ENCODE results near the gene FBN3. TPM values are rescaled to one million over a fixed set of nuclear protein-coding genes. Genes with fewer than 3 reads are reported as not detected.

Gene FBN3
- polyA plus RNA-seq (2013, experiment 1 of 2): 10.0 TPM
- polyA plus RNA-seq (2013, experiment 2 of 2): 11.3 TPM

GRCh38 chr19:8149261-8150094, at the start of gene FBN3:
TSS of gene FBN3 (minus strand) at chr19:8149592. CDS start at chr19:8147480, 2,112 bp downstream.
- no peak within 1 kb of the TSS for H4K91ac ChIP-seq (ENCODE audit: low read depth, low read length, poor library complexity)
- peak within 1 kb of the TSS; percentile 90 for H2BK5ac ChIP-seq (ENCODE audit: low read length)
- H3K79me1 ChIP-seq (ENCODE audit: low read depth, low read length): peaks cover 9% of the 10 kb centered on the region
- H2BK120ac ChIP-seq (ENCODE audit: low read depth, low read length): peak within 1 kb of the TSS; percentile 96
- no CpG with 5 or more reads among the region's 72 CpGs for WGBS, 2 donors (ENCODE audit: extremely low coverage in 2 of 2, insufficient read length in 2 of 2, insufficient replicate concordance in 1 of 2)
- peak within 1 kb of the TSS; percentile 99 for H3K18ac ChIP-seq (ENCODE audit: low read length)
- no peaks in the 10 kb centered on the region for H3K36me3 ChIP-seq (replicated peaks in 1 of 2; ENCODE audit: control insufficient read depth in 2 of 2, insufficient read depth in 2 of 2, low read length in 2 of 2)
- H2BK15ac ChIP-seq (ENCODE audit: low read length): peak within 1 kb of the TSS; percentile 71
- peak within 1 kb of the TSS; percentile 57 to 87 for H3K4me3 ChIP-seq (ENCODE audit: low read length in 2 of 2)
- H3K27me3 ChIP-seq (ENCODE audit: control insufficient read depth in 3 of 3, insufficient read depth in 3 of 3, low read depth in 1 of 3, low read length in 3 of 3): peaks cover 0 to 16% (median 0%) of the 10 kb centered on the region in 3 experiments
- H3K9ac ChIP-seq (ENCODE audit: low read depth, low read length, poor library complexity): peak within 1 kb of the TSS; percentile 91
- peak within 1 kb of the TSS; percentile 58 for H2BK12ac ChIP-seq (ENCODE audit: low read length)
- peaks cover 0 to 1% of the 10 kb centered on the region in 2 donors for H3K9me3 ChIP-seq (replicated peaks in 1 of 2; ENCODE audit: control insufficient read depth in 2 of 2, insufficient read depth in 1 of 2, low read depth in 1 of 2, low read length in 2 of 2)
- peaks cover 10 to 13% of the 10 kb centered on the region in 2 donors for H3K4me1 ChIP-seq (ENCODE audit: control insufficient read depth in 2 of 2, insufficient read depth in 1 of 2, low read depth in 1 of 2, low read length in 2 of 2)
- peak within 1 kb of the TSS; percentile 94 for H2AFZ ChIP-seq (ENCODE audit: low read length)
- peak within 1 kb of the TSS; percentile 71 for H3K4me2 ChIP-seq (ENCODE audit: insufficient read depth, low read length, poor library complexity, severe bottlenecking)
- H4K8ac ChIP-seq (ENCODE audit: low read depth, low read length): no peak within 1 kb of the TSS
- peak within 1 kb of the TSS; percentile 73 for H3K23ac ChIP-seq (ENCODE audit: low read depth, low read length, poor library complexity)
- peak; percentile 42 for DNase-seq (ENCODE audit: low spot score)
- H3K27ac ChIP-seq (replicated peaks; ENCODE audit: low read length): peak within 1 kb of the TSS; percentile 93
- peak within 1 kb of the TSS; percentile 56 for H3K14ac ChIP-seq (ENCODE audit: low read length)
- peak within 1 kb of the TSS; percentile 40 for H2AK5ac ChIP-seq (ENCODE audit: low read depth, low read length)
- peak within 1 kb of the TSS; percentile 98 for H3K4ac ChIP-seq (ENCODE audit: low read length)

GRCh38 chr19:8196271-8196927, 47.0 kb upstream of the FBN3 start:
- Histone ChIP-seq H3K23ac (ENCODE audit: low read depth, low read length, poor library complexity) (no peak overlapping the region), H4K91ac (ENCODE audit: low read depth, low read length, poor library complexity) (no peak overlapping the region), H2BK5ac (ENCODE audit: low read length) (peak overlapping the region; percentile 75), H4K8ac (ENCODE audit: low read depth, low read length) (peak overlapping the region; percentile 82), H3K18ac (ENCODE audit: low read length) (peak overlapping the region; percentile 89), H3K4ac (ENCODE audit: low read length) (no peak overlapping the region), H3K4me3 (ENCODE audit: low read length in 2 of 2) (no peak overlapping the region), H3K14ac (ENCODE audit: low read length) (peak overlapping the region; percentile 89), H3K27me3 (ENCODE audit: control insufficient read depth in 3 of 3, insufficient read depth in 3 of 3, low read depth in 1 of 3, low read length in 3 of 3) (no peaks in the 10 kb centered on the region), H3K4me2 (ENCODE audit: insufficient read depth, low read length, poor library complexity, severe bottlenecking) (no peak overlapping the region), H3K9me3 (replicated peaks in 1 of 2; ENCODE audit: control insufficient read depth in 2 of 2, insufficient read depth in 1 of 2, low read depth in 1 of 2, low read length in 2 of 2) (no peaks in the 10 kb centered on the region), H3K27ac (replicated peaks; ENCODE audit: low read length) (peak overlapping the region; percentile 75), H3K36me3 (replicated peaks in 1 of 2; ENCODE audit: control insufficient read depth in 2 of 2, insufficient read depth in 2 of 2, low read length in 2 of 2) (no peaks in the 10 kb centered on the region), H2BK12ac (ENCODE audit: low read length) (peak overlapping the region; percentile 73), H2BK120ac (ENCODE audit: low read depth, low read length) (no peak overlapping the region), H2BK15ac (ENCODE audit: low read length) (peak overlapping the region; percentile 81), H2AFZ (ENCODE audit: low read length) (peak overlapping the region; percentile 87), H2AK5ac (ENCODE audit: low read depth, low read length) (peak overlapping the region; percentile 70), H3K79me1 (ENCODE audit: low read depth, low read length) (no peaks in the 10 kb centered on the region), H3K4me1 (ENCODE audit: control insufficient read depth in 2 of 2, insufficient read depth in 1 of 2, low read depth in 1 of 2, low read length in 2 of 2) (peaks cover 8 to 11% of the 10 kb centered on the region in 2 donors), H3K9ac (ENCODE audit: low read depth, low read length, poor library complexity) (peak overlapping the region; percentile 60)
- DNase-seq (ENCODE audit: low spot score): no peak
- WGBS, 2 donors (ENCODE audit: extremely low coverage in 2 of 2, insufficient read length in 2 of 2, insufficient replicate concordance in 1 of 2): no CpG with 5 or more reads among the region's 10 CpGs

DNA sequence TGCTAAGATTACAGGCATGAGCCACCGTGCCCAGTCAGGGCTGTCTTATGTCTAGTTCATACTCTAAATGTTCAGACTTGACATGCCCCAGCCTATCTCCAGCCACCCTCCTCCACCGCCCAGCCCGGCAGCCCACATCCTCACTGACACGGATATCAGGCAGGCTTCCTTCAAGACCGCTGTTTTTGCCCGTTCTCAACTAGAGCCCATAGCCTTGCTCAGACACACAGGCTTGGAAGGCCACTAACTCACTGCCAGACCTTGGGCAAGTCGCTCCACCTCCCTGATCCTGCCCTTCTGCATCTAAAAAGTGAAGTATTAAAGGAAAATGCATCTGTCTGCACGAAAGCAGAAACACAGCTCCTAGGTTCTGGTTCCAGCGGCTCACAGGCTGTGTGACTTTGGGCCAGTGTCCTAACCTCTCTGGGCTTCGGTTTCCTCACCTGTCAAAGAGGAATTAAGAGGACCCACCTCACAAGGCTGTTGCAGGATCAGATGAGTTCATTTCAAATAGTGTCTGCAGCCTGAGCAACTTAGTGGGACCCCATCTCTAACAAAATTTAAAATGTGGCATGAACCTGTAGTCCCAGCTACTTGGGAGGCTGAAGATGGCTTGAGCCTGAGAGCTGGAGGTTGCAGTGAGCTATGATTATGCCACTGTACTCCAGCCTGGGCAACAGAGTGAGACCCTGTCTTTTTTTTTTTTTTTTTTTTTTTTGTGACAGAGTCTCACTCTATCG, 45.3 kb upstream of the FBN3 start:
- Histone ChIP-seq H3K14ac (ENCODE audit: low read length) (no peak overlapping the region), H4K91ac (ENCODE audit: low read depth, low read length, poor library complexity) (no peak overlapping the region), H3K4me1 (ENCODE audit: control insufficient read depth in 2 of 2, insufficient read depth in 1 of 2, low read depth in 1 of 2, low read length in 2 of 2) (peaks cover 8 to 11% of the 10 kb centered on the region in 2 donors), H2BK5ac (ENCODE audit: low read length) (no peak overlapping the region), H3K79me1 (ENCODE audit: low read depth, low read length) (no peaks in the 10 kb centered on the region), H3K4ac (ENCODE audit: low read length) (no peak overlapping the region), H2AK5ac (ENCODE audit: low read depth, low read length) (peak overlapping the region; percentile 23), H3K4me2 (ENCODE audit: insufficient read depth, low read length, poor library complexity, severe bottlenecking) (no peak overlapping the region), H3K27me3 (ENCODE audit: control insufficient read depth in 3 of 3, insufficient read depth in 3 of 3, low read depth in 1 of 3, low read length in 3 of 3) (no peaks in the 10 kb centered on the region), H3K27ac (replicated peaks; ENCODE audit: low read length) (no peak overlapping the region), H3K9me3 (replicated peaks in 1 of 2; ENCODE audit: control insufficient read depth in 2 of 2, insufficient read depth in 1 of 2, low read depth in 1 of 2, low read length in 2 of 2) (no peaks in the 10 kb centered on the region), H3K9ac (ENCODE audit: low read depth, low read length, poor library complexity) (no peak overlapping the region), H2BK12ac (ENCODE audit: low read length) (no peak overlapping the region), H2BK15ac (ENCODE audit: low read length) (peak overlapping the region; percentile 59), H3K18ac (ENCODE audit: low read length) (peak overlapping the region; percentile 15), H4K8ac (ENCODE audit: low read depth, low read length) (no peak overlapping the region), H2BK120ac (ENCODE audit: low read depth, low read length) (peak overlapping the region; percentile 43), H3K23ac (ENCODE audit: low read depth, low read length, poor library complexity) (no peak overlapping the region), H3K36me3 (replicated peaks in 1 of 2; ENCODE audit: control insufficient read depth in 2 of 2, insufficient read depth in 2 of 2, low read length in 2 of 2) (no peaks in the 10 kb centered on the region), H2AFZ (ENCODE audit: low read length) (peak overlapping the region; percentile 45), H3K4me3 (ENCODE audit: low read length in 2 of 2) (no peak overlapping the region)
- DNase-seq (ENCODE audit: low spot score): no peak
- no CpG with 5 or more reads among the region's 11 CpGs for WGBS, 2 donors (ENCODE audit: extremely low coverage in 2 of 2, insufficient read length in 2 of 2, insufficient replicate concordance in 1 of 2)

Data from neuronal stem cell (in vitro differentiated cells).